GM12891 (cell line): ENCODE measurements around the gene CPN1.

ENCODE experiments used
- DNase-seq: peaks from one replicate; pipeline ENCODE4 v3.0.0; 2011; ENCODE audit warnings: low spot score; ENCODE audit not compliant: insufficient read length
- FAIRE-seq: peaks from 2 replicates; lab custom pipeline; 2011; peaks lifted over from hg19 to GRCh38; lab: Jason Lieb, UNC
- PAX5 ChIP-seq: IDR thresholded peaks from 2 replicates; pipeline ENCODE4 v1.6.1; 2011; ENCODE audit warnings: low read length, moderate library complexity, mild to moderate bottlenecking; ENCODE audit not compliant: insufficient read depth, severe bottlenecking
- POLR2A ChIP-seq: IDR thresholded peaks from 2 replicates; pipeline ENCODE4 v1.6.1; 2011; ENCODE audit warnings: low read depth, low read length, control low read depth
- POLR2AphosphoS5 ChIP-seq: IDR thresholded peaks from 2 replicates; pipeline ENCODE4 v1.6.1; 2011; ENCODE audit warnings: low read depth, low read length, control low read depth
- POU2F2 ChIP-seq: IDR thresholded peaks from 2 replicates; pipeline ENCODE4 v1.6.1; 2011; ENCODE audit warnings: low read depth, mild to moderate bottlenecking, control low read depth, low read length, moderate library complexity
- SPI1 ChIP-seq: IDR thresholded peaks from 2 replicates; pipeline ENCODE4 v1.6.1; 2011; ENCODE audit warnings: low read depth, low read length, control low read depth
- TAF1 ChIP-seq: IDR thresholded peaks from 2 replicates; pipeline ENCODE4 v1.6.1; 2011; ENCODE audit warnings: low read depth, low read length, control low read depth

Gene CPN1

GRCh38 chr10:99998889-99999288, 82.8 kb downstream of the CPN1 start:
- TF ChIP-seq POU2F2 (no peak), TAF1 (no peak), PAX5 (no peak), SPI1 (no peak), POLR2A (no peak), POLR2AphosphoS5 (no peak)
- FAIRE-seq (no peak), DNase-seq (no peak)

- TF ChIP-seq POLR2AphosphoS5 (no peak), TAF1 (no peak), SPI1 (no peak), POU2F2 (no peak), POLR2A (no peak), PAX5 (no peak)
- no peak for FAIRE-seq
- DNase-seq = no peak
Observed at GRCh38 chr10:99996671-99997648, 84.7 kb downstream of the CPN1 start.

- TF ChIP-seq POLR2AphosphoS5 = no peak
- no peak for TF ChIP-seq POU2F2
- TF ChIP-seq SPI1 = no peak
- TF ChIP-seq PAX5 = no peak
- no peak for TF ChIP-seq POLR2A
- no peak for TF ChIP-seq TAF1
- no peak for FAIRE-seq
- DNase-seq = no peak
Observed at GRCh38 chr10:99995713-99996112, 86.0 kb downstream of the CPN1 start.

GRCh38 chr10:99995269-99995668, 86.4 kb downstream of the CPN1 start:
- TF ChIP-seq PAX5 (no peak), POLR2A (no peak), SPI1 (no peak), POU2F2 (no peak), POLR2AphosphoS5 (no peak), TAF1 (no peak)
- peak; percentile 55 for FAIRE-seq
- DNase-seq = no peak

GRCh38 chr10:99994801-99995200, 86.9 kb downstream of the CPN1 start:
- TF ChIP-seq POLR2AphosphoS5 = no peak
- no peak for TF ChIP-seq POU2F2
- no peak for TF ChIP-seq TAF1
- no peak for TF ChIP-seq POLR2A
- TF ChIP-seq PAX5 = no peak
- TF ChIP-seq SPI1 = no peak
- DNase-seq (no peak), FAIRE-seq (no peak)

- no peak for TF ChIP-seq POLR2AphosphoS5
- TF ChIP-seq SPI1 = peak; percentile 58; the same call in 1 of the 2 replicates
- TF ChIP-seq TAF1 = no peak
Observed at GRCh38 chr10:99993701-99994689, 87.7 kb downstream of the CPN1 start.

More at GRCh38 chr10:99993701-99994689, 87.7 kb downstream of the CPN1 start:
- peak; percentile 93 for FAIRE-seq
- DNase-seq = peak; percentile 59
